GM20000 (cell line): ENCODE data around the gene PKNOX1.
"Not testable (repeated sequence)": the region's sequence is repeated elsewhere in the genome, so short reads cannot be mapped to it uniquely, and the experiment has no call there.

Experiments
- DNase-seq: peaks from one replicate; pipeline ENCODE4 v3.0.0; 2012; ENCODE audit warnings: low spot score
- CTCF ChIP-seq: IDR thresholded peaks from 2 replicates; pipeline ENCODE4 v1.5.1; 2012; ENCODE audit warnings: mild to moderate bottlenecking, control low read depth; ENCODE audit errors: extremely low read depth, missing control alignments

The PKNOX1 gene

GRCh38 chr21:42937960-42938605, 36.3 kb upstream of the PKNOX1 start:
- no peak for DNase-seq
- no peak for TF ChIP-seq CTCF

- DNase-seq = not testable (repeated sequence)
Measured at GRCh38 chr21:42938606-42938995, 35.8 kb upstream of the PKNOX1 start.

- DNase-seq = no peak
- no peak for TF ChIP-seq CTCF
Measured at GRCh38 chr21:42939582-42940413, 34.6 kb upstream of the PKNOX1 start.

GRCh38 chr21:42941696-42942085, 32.7 kb upstream of the PKNOX1 start:
- DNase-seq = no peak
- no peak for TF ChIP-seq CTCF

- no peak for DNase-seq
- no peak for TF ChIP-seq CTCF
Measured at GRCh38 chr21:42942244-42942643, 32.1 kb upstream of the PKNOX1 start.

- not testable (repeated sequence) for DNase-seq
Measured at GRCh38 chr21:42949094-42949755, 25.1 kb upstream of the PKNOX1 start.

GRCh38 chr21:42951193-42951592, 23.2 kb upstream of the PKNOX1 start:
- DNase-seq = not testable (repeated sequence)

GRCh38 chr21:42956824-42957630, 17.3 kb upstream of the PKNOX1 start:
- DNase-seq = no peak
- TF ChIP-seq CTCF = no peak

GRCh38 chr21:42958122-42958521, 16.2 kb upstream of the PKNOX1 start:
- DNase-seq = not testable (repeated sequence)
